Pancreas (tissue), 10 donors: Measurements from ENCODE around the gene CMTM5. TPM values are rescaled to one million over a fixed set of nuclear protein-coding genes. Genes with fewer than 3 reads are reported as not detected.

Experiments
- ATAC-seq, 4 donors: fragments of 200-7000 bp; cut with Tn5 transposase; one replicate each; pipeline versions ENCODE4 v1.8.0 to v1.9.1; 2020; ENCODE audit warnings: mild to moderate bottlenecking in 4 of 4, moderate library complexity in 4 of 4
- DNase-seq, 6 donors: peaks; one replicate each; pipeline ENCODE4 v3.0.0-alpha.2; 2020
- FAIRE-seq: peaks from 2 replicates; lab custom pipeline; 2012; peaks lifted over from hg19 to GRCh38; lab: Jason Lieb, UNC
- H3K27ac ChIP-seq, 4 donors: fragments of 200-600 bp; sonication (generic); 1 replicate in 3 of 4; 2 replicates in 1 of 4; pipeline versions ENCODE4 v1.5.0 to v1.8.0; 2020
- H3K27me3 ChIP-seq, 4 donors: fragments of 200-600 bp; one replicate each; pipeline ENCODE4 v1.8.0; 2021
- H3K36me3 ChIP-seq, 3 donors: fragments of 200-600 bp; sonication (generic) in 1 of 3; one replicate each; pipeline versions ENCODE4 v1.5.0 to v1.8.0; 2020 to 2021
- H3K4me1 ChIP-seq, 3 donors: fragments of 200-600 bp; one replicate each; pipeline ENCODE4 v1.8.0; 2021
- H3K4me3 ChIP-seq, 4 donors: fragments of 200-600 bp; sonication (generic) in 2 of 4; one replicate each; pipeline versions ENCODE4 v1.5.0 to v1.8.0; 2020 to 2021
- H3K9me3 ChIP-seq, 4 donors: fragments of 200-600 bp; one replicate each; pipeline ENCODE4 v1.8.0; 2021
- CTCF ChIP-seq, 4 donors: fragments of 200-600 bp; sonication (generic) in 3 of 4; IDR thresholded peaks; one replicate each; pipeline versions ENCODE4 v1.5.0 to v1.8.0; 2021; ENCODE audit warnings: antibody characterized with exemption in 4 of 4
- WGBS, 2 donors: extraction: QIAGEN DNeasy Blood & Tissue Kit; methylation state at CpG; one replicate each; pipeline ENCODE4 v1.1.7; 2013; 5-methylcytosine and 5-hydroxymethylcytosine counted together
- intact Hi-C, 3 donors: fragments of 100-400 bp; cut with DNase I; formaldehyde crosslinking; loops; one replicate each; pipeline versions ENCODE4 v1.11.1 to v1.14.2; 2022
- polyA plus RNA-seq, 2 donors: library from polyadenylated mRNA; stranded (reverse); fragments of 200-250 nt; gene quantifications; one replicate each; pipeline ENCODE4 v1.2.3, GENCODE V29; 2013
- total RNA-seq, 6 donors: library from RNA; stranded (reverse); fragmentation: NEBNext Ultra II Directional in 4 of 6; extraction: Animal tissue kit (Norgen Biotek cat#: 25700) in 4 of 6; gene quantifications; one replicate each; pipeline versions ENCODE4 v1.2.1 to v1.2.4, GENCODE V29; 2021 to 2023
- donor health status: healthy with polysubstance abuse.
- donor health status: DM: no; HTN: no; CAD: no; lungs with moderate emphysema.
- donor health status: DM: no; HTN: no; CAD: no.
- donor health status: control.
- donor health status: control.
- donor health status: Bipolar disorder and iron deficiency.
- donor health status: DM: yes; HTN: yes; CAD: no.
- donor health status: DM: no; HTN: no; CAD: no.
- donor health status: DM: no; HTN: no; CAD: no.
- donor health status: DM: yes; HTN: yes; CAD: no.

The CMTM5 gene
- total and polyA plus RNA-seq, 8 donors: 0.16 to 0.53 (median 0.25) TPM; not detected in 5

DNA sequence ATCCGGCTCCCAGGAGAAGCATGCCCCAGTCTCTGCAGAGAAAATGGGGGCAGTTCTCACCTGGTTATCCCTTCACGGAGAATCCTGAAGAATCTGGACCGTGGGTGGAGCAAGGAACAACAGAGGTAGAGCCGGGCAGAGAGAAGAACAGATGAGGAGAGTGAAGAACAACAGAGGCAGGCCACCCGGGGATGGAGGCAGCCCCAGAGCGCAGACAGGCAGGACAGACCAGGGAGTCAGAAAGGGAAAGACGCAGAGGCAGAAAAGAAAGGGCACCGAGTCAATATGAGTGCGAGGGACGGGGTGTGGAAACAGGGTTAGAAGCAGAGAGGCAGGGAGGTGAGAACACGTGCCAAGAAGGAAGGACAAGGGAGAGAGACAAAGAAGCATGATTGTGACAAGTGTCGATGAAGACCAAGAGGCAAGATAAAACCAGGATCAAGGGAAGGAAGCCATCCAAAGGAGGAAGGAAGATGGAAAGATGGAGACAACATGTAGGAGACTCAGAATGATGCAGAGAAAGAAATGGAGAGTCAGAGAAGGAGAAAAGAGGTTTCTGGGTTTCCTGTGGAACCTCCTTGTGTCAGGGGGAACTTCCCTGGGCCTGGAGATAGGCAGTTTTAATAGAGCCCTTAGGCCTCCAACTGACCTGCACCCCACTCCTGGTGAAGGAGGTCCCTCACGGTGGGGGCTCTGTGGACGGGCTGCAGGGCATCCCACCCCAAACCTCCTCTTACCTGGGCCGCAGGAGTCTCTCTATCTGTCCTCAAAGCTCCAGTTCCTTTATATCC, 30.9 kb downstream of the CMTM5 start, which contains the start of gene MYH6:
Gene MYH6, minus strand, starts transcription at position 758 of the 791 bp plus-strand sequence. CDS start 1,050 bp downstream, outside the sequence.
- ATAC-seq: no peak
- DNase-seq: no peak
- Histone ChIP-seq H3K27me3 (no peaks in the 10 kb centered on the region), H3K4me3 (no peak within 1 kb of the TSS), H3K27ac (no peak within 1 kb of the TSS), H3K36me3 (no peaks in the 10 kb centered on the region), H3K4me1 (no peaks in the 10 kb centered on the region), H3K9me3 (no peaks in the 10 kb centered on the region)
- no peak for FAIRE-seq
- intact Hi-C loops: no loop called here
- 60 to 70% methylated on average over 15 of the region's 15 CpGs for WGBS, 2 donors
- TF ChIP-seq CTCF (IDR thresholded peaks at IDR 0.05): no peak

GRCh38 chr14:23408307-23408630, 31.4 kb downstream of the CMTM5 start:
- no peaks in the 10 kb centered on the region for H3K36me3 ChIP-seq
- ATAC-seq (no peak), DNase-seq (no peak), FAIRE-seq (no peak)
- H3K4me3 ChIP-seq: no peak overlapping the region
- no peaks in the 10 kb centered on the region for H3K27me3 ChIP-seq
- H3K27ac ChIP-seq: no peak overlapping the region
- H3K9me3 ChIP-seq: no peaks in the 10 kb centered on the region
- intact Hi-C loops: no loop called here
- H3K4me1 ChIP-seq: no peaks in the 10 kb centered on the region
- no peak for TF ChIP-seq CTCF (IDR thresholded peaks at IDR 0.05)
- WGBS, 2 donors: 54 to 55% methylated on average over 5 of the region's 5 CpGs

- H3K27me3 ChIP-seq: no peaks in the 10 kb centered on the region
- H3K4me1 ChIP-seq: no peaks in the 10 kb centered on the region
- no peak for FAIRE-seq
- H3K4me3 ChIP-seq: no peak overlapping the region
- H3K36me3 ChIP-seq: no peaks in the 10 kb centered on the region
- 74 to 87% methylated on average over 2 of the region's 2 CpGs for WGBS, 2 donors
- no peak overlapping the region for H3K27ac ChIP-seq
- no peak for ATAC-seq
- DNase-seq: no peak
- H3K9me3 ChIP-seq: no peaks in the 10 kb centered on the region
- intact Hi-C loops: no loop called here
- TF ChIP-seq CTCF (IDR thresholded peaks at IDR 0.05): no peak
Measured at GRCh38 chr14:23409475-23409874, 32.6 kb downstream of the CMTM5 start.

DNA sequence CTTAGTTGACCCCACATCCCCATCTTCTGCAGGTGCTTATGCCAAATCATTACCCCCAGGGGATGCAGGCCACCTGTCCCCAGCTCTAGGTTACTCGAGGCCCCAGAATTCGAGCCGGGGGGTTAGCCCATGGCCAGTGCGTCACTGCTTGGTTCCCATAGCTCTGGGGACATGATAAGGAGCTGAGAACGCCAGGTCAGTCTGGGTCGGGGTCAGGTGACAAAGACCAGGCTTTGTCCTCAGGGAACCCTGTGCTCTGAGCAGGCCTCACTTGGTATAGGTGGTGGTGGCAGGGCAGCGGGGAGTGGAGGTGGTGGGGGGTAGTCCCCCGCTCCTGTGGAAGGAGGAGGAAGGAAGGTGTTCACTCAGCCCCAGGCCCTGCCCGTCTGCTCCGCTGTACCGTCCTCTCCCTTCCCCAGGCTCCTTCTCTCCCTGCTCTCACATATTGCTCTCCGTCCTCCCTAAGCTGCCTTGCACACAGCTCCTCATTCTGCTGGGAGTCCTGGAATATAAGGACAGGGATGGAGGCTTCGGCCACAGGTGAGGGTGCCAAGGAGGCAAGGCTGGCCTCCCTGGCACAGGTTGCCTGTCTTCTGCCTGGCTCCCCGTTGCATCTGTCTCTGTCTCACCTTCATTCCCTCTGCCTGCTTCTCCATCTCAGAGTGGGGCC, 33.3 kb downstream of the CMTM5 start:
- ATAC-seq (no peak), DNase-seq (no peak), FAIRE-seq (no peak)
- 71 to 78% methylated on average over 13 to 14 of the region's 14 CpGs for WGBS, 2 donors
- Histone ChIP-seq H3K9me3 (no peaks in the 10 kb centered on the region), H3K4me1 (peaks cover 0 to 2% (median 0%) of the 10 kb centered on the region in 3 donors), H3K36me3 (no peaks in the 10 kb centered on the region), H3K4me3 (no peak overlapping the region), H3K27me3 (no peaks in the 10 kb centered on the region), H3K27ac (no peak overlapping the region)
- intact Hi-C loops: no loop called here
- no peak for TF ChIP-seq CTCF (IDR thresholded peaks at IDR 0.05)
